Cardiac ventricle fibroblast (primary cell): ENCODE data around the gene ARHGAP11A. TPM values are rescaled to one million over a fixed set of nuclear protein-coding genes. Genes with fewer than 3 reads are reported as not detected.

Experiments used
- total RNA-seq: library from RNA; depleted of rRNA; stranded (reverse); fragments of >200 nt; gene quantifications from 2 replicates; pipeline ENCODE4 v1.2.3, GENCODE V29; 2015

Gene ARHGAP11A, protein sequence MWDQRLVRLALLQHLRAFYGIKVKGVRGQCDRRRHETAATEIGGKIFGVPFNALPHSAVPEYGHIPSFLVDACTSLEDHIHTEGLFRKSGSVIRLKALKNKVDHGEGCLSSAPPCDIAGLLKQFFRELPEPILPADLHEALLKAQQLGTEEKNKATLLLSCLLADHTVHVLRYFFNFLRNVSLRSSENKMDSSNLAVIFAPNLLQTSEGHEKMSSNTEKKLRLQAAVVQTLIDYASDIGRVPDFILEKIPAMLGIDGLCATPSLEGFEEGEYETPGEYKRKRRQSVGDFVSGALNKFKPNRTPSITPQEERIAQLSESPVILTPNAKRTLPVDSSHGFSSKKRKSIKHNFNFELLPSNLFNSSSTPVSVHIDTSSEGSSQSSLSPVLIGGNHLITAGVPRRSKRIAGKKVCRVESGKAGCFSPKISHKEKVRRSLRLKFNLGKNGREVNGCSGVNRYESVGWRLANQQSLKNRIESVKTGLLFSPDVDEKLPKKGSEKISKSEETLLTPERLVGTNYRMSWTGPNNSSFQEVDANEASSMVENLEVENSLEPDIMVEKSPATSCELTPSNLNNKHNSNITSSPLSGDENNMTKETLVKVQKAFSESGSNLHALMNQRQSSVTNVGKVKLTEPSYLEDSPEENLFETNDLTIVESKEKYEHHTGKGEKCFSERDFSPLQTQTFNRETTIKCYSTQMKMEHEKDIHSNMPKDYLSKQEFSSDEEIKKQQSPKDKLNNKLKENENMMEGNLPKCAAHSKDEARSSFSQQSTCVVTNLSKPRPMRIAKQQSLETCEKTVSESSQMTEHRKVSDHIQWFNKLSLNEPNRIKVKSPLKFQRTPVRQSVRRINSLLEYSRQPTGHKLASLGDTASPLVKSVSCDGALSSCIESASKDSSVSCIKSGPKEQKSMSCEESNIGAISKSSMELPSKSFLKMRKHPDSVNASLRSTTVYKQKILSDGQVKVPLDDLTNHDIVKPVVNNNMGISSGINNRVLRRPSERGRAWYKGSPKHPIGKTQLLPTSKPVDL
- total RNA-seq, result 2.6 and 4.2 TPM in 2 replicates

DNA sequence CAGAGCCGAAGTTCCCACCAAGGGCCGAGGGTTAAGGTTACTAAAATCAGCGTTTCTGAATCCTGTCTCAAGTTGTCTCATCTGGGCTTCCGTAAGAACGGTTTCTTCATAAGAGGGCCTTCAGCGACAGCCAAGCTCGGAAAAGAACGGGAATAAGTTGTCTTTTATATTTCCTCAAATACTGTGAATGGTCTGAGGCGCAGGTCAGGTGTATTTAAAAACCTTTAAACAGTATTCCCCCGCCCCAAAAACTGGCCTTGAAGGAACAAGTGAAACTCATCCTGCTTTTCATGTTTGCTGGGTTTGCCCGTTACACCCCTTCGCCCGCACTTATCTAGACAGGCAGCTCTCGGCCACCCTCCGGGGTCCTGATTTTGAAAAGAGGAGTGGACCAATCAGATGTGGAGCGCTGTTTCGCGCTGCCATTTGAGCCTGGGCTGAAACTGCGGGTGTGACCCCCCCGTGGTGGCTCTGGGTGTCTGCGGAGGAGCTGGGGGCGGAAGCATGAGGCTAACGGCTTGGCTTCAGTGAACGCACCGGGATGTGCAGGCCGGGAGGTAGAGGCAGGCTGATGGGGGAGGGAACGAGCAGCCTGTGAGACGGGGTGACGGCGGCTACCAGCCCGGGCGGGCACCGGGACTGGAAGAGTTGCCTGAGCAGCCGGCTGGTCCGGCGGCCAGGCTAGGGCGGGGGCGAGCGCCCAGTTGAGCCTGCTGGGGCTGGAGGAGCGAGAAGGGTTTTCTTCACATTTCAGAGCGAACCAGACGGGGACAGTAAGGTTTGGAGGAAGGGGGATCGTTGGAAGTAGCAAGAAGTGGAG lies at the start of gene ARHGAP11A:
ARHGAP11A (plus strand) TSS at position 454 of the 820 bp plus-strand sequence. CDS start 708 bp downstream, outside the sequence.

DNA sequence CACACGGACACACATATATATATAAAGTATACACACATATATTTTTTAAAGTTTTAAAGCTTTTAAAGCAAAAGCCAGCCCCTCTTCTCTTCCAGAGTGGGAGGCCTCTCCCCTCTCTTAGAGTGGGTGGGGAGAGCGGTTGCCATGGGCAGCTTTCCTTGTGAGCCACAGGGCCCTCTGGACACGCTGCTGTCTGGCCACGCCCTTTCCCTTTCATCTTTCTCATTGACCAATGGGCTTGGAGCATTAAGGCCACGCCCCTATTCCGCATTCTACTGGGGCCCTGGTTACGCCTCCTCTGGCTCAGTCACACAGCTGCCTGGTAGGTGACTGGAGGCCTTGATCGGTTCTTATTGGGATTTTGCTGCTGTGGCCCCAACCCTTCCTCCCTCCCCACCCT lies 22.2 kb upstream of the ARHGAP11A start, which contains the start of gene GOLGA8N:
GOLGA8N (plus strand) TSS at position 306 of the 400 bp plus-strand sequence.

DNA sequence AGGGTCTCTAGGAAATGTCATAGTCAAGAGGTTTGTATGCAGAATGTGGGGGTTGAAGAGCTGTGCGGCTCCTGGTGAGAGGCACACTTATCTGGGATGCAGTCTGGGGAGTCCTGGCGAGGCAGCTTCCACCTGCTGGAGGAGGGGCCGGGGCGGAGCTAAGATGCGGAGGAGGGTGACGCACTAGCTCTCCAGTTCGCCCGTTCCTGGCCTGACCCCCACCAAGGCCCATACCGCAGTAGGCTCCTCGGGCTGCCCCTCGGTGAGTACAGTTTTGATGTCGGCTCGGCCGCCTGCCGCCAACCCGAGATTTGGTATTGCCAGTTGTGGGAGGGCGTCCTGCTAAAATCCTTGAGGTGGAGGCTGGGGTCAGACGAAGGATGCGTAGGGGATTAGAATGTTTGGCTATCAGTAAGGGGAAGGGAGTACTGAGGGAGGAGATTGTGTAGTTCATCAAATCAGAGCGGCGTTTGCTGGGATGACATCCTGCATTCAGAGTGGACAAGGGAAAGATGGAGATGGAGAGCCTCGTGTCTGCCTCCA lies 26.3 kb downstream of the ARHGAP11A start, which contains the start of gene SCG5:
SCG5 (plus strand) TSS at position 194 of the 543 bp plus-strand sequence. CDS start 1,883 bp downstream, outside the sequence.

Other genes with a start within 250 kb of the ARHGAP11A start
- gene GOLGA8K, start 212.2 kb upstream of the ARHGAP11A start, total RNA-seq, result not detected in 2 replicates
- gene GOLGA8O, start 159.9 kb upstream of the ARHGAP11A start, total RNA-seq, result 1.6 TPM in 1 of 2 replicates, not detected in the other
- gene GOLGA8N, start 22.0 kb upstream of the ARHGAP11A start, total RNA-seq, result 3.5 and 3.6 TPM in 2 replicates
- gene SCG5, start 26.2 kb downstream of the ARHGAP11A start, total RNA-seq, result 4.4 and 10.9 TPM in 2 replicates
- gene GREM1, start 102.5 kb downstream of the ARHGAP11A start, total RNA-seq, result 0.06 and 0.10 TPM in 2 replicates